IPS-15b (cell line): ENCODE results near the gene FAM72D.
"Not testable (repeated sequence)": the region's sequence is repeated elsewhere in the genome, so short reads cannot be mapped to it uniquely, and the experiment has no call there.

Experiments
- H3K27me3 ChIP-seq: one replicate; pipeline ENCODE4 v1.6.1; 2013; ENCODE audit warnings: low read length; ENCODE audit not compliant: control insufficient read depth, insufficient read depth
- H3K36me3 ChIP-seq: one replicate; pipeline ENCODE4 v1.6.1; 2013; ENCODE audit warnings: low read length; ENCODE audit not compliant: control insufficient read depth, insufficient read depth
- H3K4me1 ChIP-seq: one replicate; pipeline ENCODE4 v1.6.1; 2013; ENCODE audit warnings: mild to moderate bottlenecking, low read length; ENCODE audit not compliant: control insufficient read depth, insufficient read depth
- H3K4me3 ChIP-seq: one replicate; pipeline ENCODE4 v1.5.1; 2013; ENCODE audit warnings: low read depth, low read length
- H3K9ac ChIP-seq: one replicate; pipeline ENCODE4 v1.6.1; 2013; ENCODE audit warnings: low read depth, mild to moderate bottlenecking, low read length
- H3K9me3 ChIP-seq: one replicate; pipeline ENCODE4 v1.6.1; 2013; ENCODE audit warnings: mild to moderate bottlenecking, low read length; ENCODE audit not compliant: control insufficient read depth, insufficient read depth

Gene FAM72D

GRCh38 chr1:145095284-145096057 is at the start of gene FAM72D, which contains the start of gene SRGAP2B:
Gene FAM72D (plus strand): TSS chr1:145095974. CDS start chr1:145096848, 874 bp downstream.
Gene SRGAP2B (minus strand): TSS chr1:145095328. CDS start chr1:145092901, 2,427 bp downstream.
- peak within 1 kb of the TSS; percentile 39 for H3K4me3 ChIP-seq
- not testable (repeated sequence) for H3K9ac ChIP-seq

GRCh38 chr1:145047553-145047952 is 48.2 kb upstream of the FAM72D start:
- not testable (repeated sequence) for H3K9ac ChIP-seq, H3K4me3 ChIP-seq, H3K4me1 ChIP-seq, H3K9me3 ChIP-seq, H3K27me3 ChIP-seq, H3K36me3 ChIP-seq

More at GRCh38 chr1:145095284-145096057, at the start of gene FAM72D, which contains the start of gene SRGAP2B:
- not testable (repeated sequence) for H3K9me3 ChIP-seq, H3K36me3 ChIP-seq, H3K4me1 ChIP-seq, H3K27me3 ChIP-seq

GRCh38 chr1:145048181-145048856 is 47.5 kb upstream of the FAM72D start:
- not testable (repeated sequence) for H3K4me3 ChIP-seq, H3K9ac ChIP-seq, H3K27me3 ChIP-seq, H3K9me3 ChIP-seq, H3K36me3 ChIP-seq, H3K4me1 ChIP-seq

- not testable (repeated sequence) for H3K27me3 ChIP-seq, H3K9ac ChIP-seq, H3K36me3 ChIP-seq, H3K9me3 ChIP-seq, H3K4me3 ChIP-seq, H3K4me1 ChIP-seq
These were observed 43.6 kb upstream of the FAM72D start for GRCh38 chr1:145052019-145052776.

- not testable (repeated sequence) for H3K4me1 ChIP-seq, H3K9me3 ChIP-seq, H3K27me3 ChIP-seq, H3K4me3 ChIP-seq, H3K36me3 ChIP-seq, H3K9ac ChIP-seq
These were observed 42.3 kb upstream of the FAM72D start for GRCh38 chr1:145053428-145053827.

GRCh38 chr1:145055217-145055760 is 40.5 kb upstream of the FAM72D start:
- not testable (repeated sequence) for H3K9me3 ChIP-seq, H3K4me1 ChIP-seq, H3K27me3 ChIP-seq, H3K36me3 ChIP-seq, H3K4me3 ChIP-seq, H3K9ac ChIP-seq

GRCh38 chr1:145058184-145058583 is 37.6 kb upstream of the FAM72D start:
- H3K4me3 ChIP-seq, H3K27me3 ChIP-seq, H3K36me3 ChIP-seq, H3K4me1 ChIP-seq, H3K9me3 ChIP-seq, H3K9ac ChIP-seq: not testable (repeated sequence)

- H3K4me3 ChIP-seq, H3K9ac ChIP-seq, H3K9me3 ChIP-seq, H3K27me3 ChIP-seq, H3K36me3 ChIP-seq, H3K4me1 ChIP-seq: not testable (repeated sequence)
These were observed 32.5 kb upstream of the FAM72D start for GRCh38 chr1:145063285-145063684.

GRCh38 chr1:145063941-145064648 is 31.7 kb upstream of the FAM72D start:
- not testable (repeated sequence) for H3K4me1 ChIP-seq, H3K4me3 ChIP-seq, H3K9ac ChIP-seq, H3K9me3 ChIP-seq, H3K36me3 ChIP-seq, H3K27me3 ChIP-seq

- H3K4me1 ChIP-seq, H3K27me3 ChIP-seq, H3K9ac ChIP-seq, H3K9me3 ChIP-seq, H3K36me3 ChIP-seq, H3K4me3 ChIP-seq: not testable (repeated sequence)
These were observed 30.5 kb upstream of the FAM72D start for GRCh38 chr1:145065194-145065826.

GRCh38 chr1:145066486-145066885 is 29.3 kb upstream of the FAM72D start:
- H3K27me3 ChIP-seq, H3K9ac ChIP-seq, H3K9me3 ChIP-seq, H3K36me3 ChIP-seq, H3K4me3 ChIP-seq, H3K4me1 ChIP-seq: not testable (repeated sequence)
